Activated CD4-positive, CD25-positive, alpha-beta regulatory T cell (primary cell): ENCODE measurements around the gene PUM1.
A peak's percentile ranks its signal among the peaks of the same experiment; 100 is the strongest.
"Not testable (repeated sequence)": the region's sequence is repeated elsewhere in the genome, so short reads cannot be mapped to it uniquely, and the experiment has no call there.

Experiments
- DNase-seq, 4 experiments: peaks; one replicate each; lab custom pipeline; 2025; lab: John Stamatoyannopoulos, UW

The PUM1 gene

GRCh38 chr1:31065310-31066217 is at the start of gene PUM1:
PUM1 (minus strand) TSS chr1:31065717; CDS start chr1:31059566, 6,151 bp downstream.
- peak; percentile 94 to 97 (median 94) for DNase-seq

- DNase-seq = no peak
These were observed 46.9 kb upstream of the PUM1 start for GRCh38 chr1:31112266-31112935.

GRCh38 chr1:31111290-31111951 is 45.9 kb upstream of the PUM1 start:
- DNase-seq = no peak

GRCh38 chr1:31110846-31111245 is 45.3 kb upstream of the PUM1 start:
- DNase-seq = no peak

GRCh38 chr1:31108861-31109260 is 43.3 kb upstream of the PUM1 start:
- DNase-seq = no peak

- no peak for DNase-seq
These were observed 40.1 kb upstream of the PUM1 start for GRCh38 chr1:31105646-31106045.

- DNase-seq = no peak
These were observed 37.0 kb upstream of the PUM1 start for GRCh38 chr1:31102501-31102950.

- no peak for DNase-seq
These were observed 35.6 kb upstream of the PUM1 start for GRCh38 chr1:31101147-31101502.

GRCh38 chr1:31099293-31100032 is 33.9 kb upstream of the PUM1 start:
- DNase-seq = no peak

GRCh38 chr1:31095985-31096384 is 30.5 kb upstream of the PUM1 start:
- DNase-seq = no peak

- DNase-seq = no peak
These were observed 29.9 kb upstream of the PUM1 start for GRCh38 chr1:31095298-31095981.

- not testable (repeated sequence) for DNase-seq
These were observed 22.6 kb upstream of the PUM1 start for GRCh38 chr1:31088081-31088480.

- DNase-seq = no peak
These were observed 19.5 kb upstream of the PUM1 start for GRCh38 chr1:31084782-31085569.

- no peak for DNase-seq
These were observed 16.9 kb upstream of the PUM1 start for GRCh38 chr1:31082385-31082784.

- no peak for DNase-seq
These were observed 7.5 kb upstream of the PUM1 start for GRCh38 chr1:31073044-31073443.

- no peak for DNase-seq
These were observed 6.8 kb upstream of the PUM1 start for GRCh38 chr1:31072304-31072746.

- DNase-seq = no peak
These were observed 3.9 kb upstream of the PUM1 start for GRCh38 chr1:31069392-31069791.

- peak in 1 of 4 experiments; percentile 8 for DNase-seq
These were observed 703 bp downstream of the PUM1 start for GRCh38 chr1:31064718-31065309.

- DNase-seq = no peak
These were observed 1.3 kb downstream of the PUM1 start for GRCh38 chr1:31064111-31064717.

- no peak for DNase-seq
These were observed 1.9 kb downstream of the PUM1 start for GRCh38 chr1:31063631-31064030.
